Mesodermal cell (in vitro differentiated cells): ENCODE results near the gene NCL. TPM values are rescaled to one million over a fixed set of nuclear protein-coding genes. Genes with fewer than 3 reads are reported as not detected.

Experiments used
- H3K27ac ChIP-seq: 2 replicates; pipeline ENCODE4 v1.7.0; 2013; ENCODE audit warnings: mild to moderate bottlenecking, low read depth, low read length, moderate library complexity; ENCODE audit not compliant: severe bottlenecking
- H3K36me3 ChIP-seq: 2 replicates; pipeline ENCODE4 v1.7.1; 2013; ENCODE audit warnings: mild to moderate bottlenecking, low read length, moderate library complexity; ENCODE audit not compliant: control insufficient read depth, insufficient read depth
- H3K4me1 ChIP-seq: one replicate; pipeline ENCODE4 v1.7.1; 2013; ENCODE audit warnings: mild to moderate bottlenecking, low read length; ENCODE audit not compliant: insufficient read depth, control insufficient read depth, poor library complexity, severe bottlenecking
- H3K4me3 ChIP-seq: 2 replicates; pipeline ENCODE4 v1.7.0; 2013; ENCODE audit warnings: low read length, control low read depth, mild to moderate bottlenecking; ENCODE audit not compliant: insufficient read depth, poor library complexity, severe bottlenecking; ENCODE audit errors: extremely low read depth
- H3K9me3 ChIP-seq: 2 replicates; pipeline ENCODE4 v1.7.1; 2013; ENCODE audit warnings: mild to moderate bottlenecking, low read length, moderate library complexity; ENCODE audit not compliant: control insufficient read depth
- WGBS, 2 experiments: methylation state at CpG; one replicate each; pipeline ENCODE4 v1.1.5; 2013; ENCODE audit warnings: missing lambda C conversion rate in 2 of 2; ENCODE audit not compliant: insufficient coverage in 2 of 2; 5-methylcytosine and 5-hydroxymethylcytosine counted together
- polyA plus RNA-seq, 2 experiments: library from polyadenylated mRNA; stranded (reverse); fragments of 50-300 nt; gene quantifications; one replicate each; pipeline ENCODE4 v1.2.3, GENCODE V29; 2013

Gene NCL
- polyA plus RNA-seq (2013, experiment 1 of 2): 412 TPM
- polyA plus RNA-seq (2013, experiment 2 of 2): 469 TPM

GRCh38 chr2:231463698-231464575 is at the start of gene NCL:
NCL (minus strand) TSS chr2:231464484; CDS start chr2:231464353, 131 bp downstream.
- Histone ChIP-seq H3K4me1 (no peaks in the 10 kb centered on the region), H3K9me3 (no peaks in the 10 kb centered on the region), H3K36me3 (peaks cover 46% of the 10 kb centered on the region), H3K27ac (peak within 1 kb of the TSS; percentile 99), H3K4me3 (peak within 1 kb of the TSS; percentile 82)
- 0 to 1% methylated on average over 95 of the region's 102 CpGs for WGBS, 2 experiments

- Histone ChIP-seq H3K27ac (peak overlapping the region; percentile 90), H3K36me3 (no peaks in the 10 kb centered on the region), H3K9me3 (no peaks in the 10 kb centered on the region), H3K4me1 (no peaks in the 10 kb centered on the region), H3K4me3 (peak overlapping the region; percentile 59)
- 0% methylated on average over 1 to 3 of the region's 7 CpGs for WGBS, 2 experiments
Measured at GRCh38 chr2:231513746-231514224, 49.5 kb upstream of the NCL start.

- 84 to 88% methylated on average over 4 to 5 of the region's 5 CpGs for WGBS, 2 experiments
- Histone ChIP-seq H3K4me3 (no peak overlapping the region), H3K27ac (no peak overlapping the region), H3K36me3 (no peaks in the 10 kb centered on the region), H3K9me3 (no peaks in the 10 kb centered on the region), H3K4me1 (no peaks in the 10 kb centered on the region)
Measured at GRCh38 chr2:231512222-231512621, 47.9 kb upstream of the NCL start.

- Histone ChIP-seq H3K9me3 (no peaks in the 10 kb centered on the region), H3K4me1 (no peaks in the 10 kb centered on the region), H3K4me3 (no peak overlapping the region), H3K27ac (no peak overlapping the region), H3K36me3 (no peaks in the 10 kb centered on the region)
- 91 to 95% methylated on average over 3 of the region's 3 CpGs for WGBS, 2 experiments
Measured at GRCh38 chr2:231503766-231504165, 39.5 kb upstream of the NCL start.

- Histone ChIP-seq H3K4me1 (no peaks in the 10 kb centered on the region), H3K27ac (no peak overlapping the region), H3K4me3 (no peak overlapping the region), H3K9me3 (no peaks in the 10 kb centered on the region), H3K36me3 (no peaks in the 10 kb centered on the region)
Measured at GRCh38 chr2:231502596-231502995, 38.3 kb upstream of the NCL start.

- H3K36me3 ChIP-seq: no peaks in the 10 kb centered on the region
- no peaks in the 10 kb centered on the region for H3K4me1 ChIP-seq
- WGBS, 2 experiments: no CpG with 5 or more reads among the region's 1 CpG
- no peaks in the 10 kb centered on the region for H3K9me3 ChIP-seq
- H3K27ac ChIP-seq: no peak overlapping the region
- no peak overlapping the region for H3K4me3 ChIP-seq
Measured at GRCh38 chr2:231497651-231498050, 33.4 kb upstream of the NCL start.

GRCh38 chr2:231494669-231495068 is 30.4 kb upstream of the NCL start:
- WGBS, 2 experiments: 88 to 92% methylated on average over 3 of the region's 3 CpGs
- no peaks in the 10 kb centered on the region for H3K4me1 ChIP-seq
- H3K36me3 ChIP-seq: no peaks in the 10 kb centered on the region
- no peaks in the 10 kb centered on the region for H3K9me3 ChIP-seq
- H3K4me3 ChIP-seq: no peak overlapping the region
- H3K27ac ChIP-seq: no peak overlapping the region

GRCh38 chr2:231490801-231491200 is 26.5 kb upstream of the NCL start:
- Histone ChIP-seq H3K27ac (no peak overlapping the region), H3K36me3 (no peaks in the 10 kb centered on the region), H3K4me1 (no peaks in the 10 kb centered on the region), H3K4me3 (no peak overlapping the region), H3K9me3 (no peaks in the 10 kb centered on the region)
- WGBS, 2 experiments: 94% methylated on average over 7 of the region's 7 CpGs

GRCh38 chr2:231489990-231490389 is 25.7 kb upstream of the NCL start:
- Histone ChIP-seq H3K27ac (no peak overlapping the region), H3K9me3 (no peaks in the 10 kb centered on the region), H3K4me1 (no peaks in the 10 kb centered on the region), H3K36me3 (no peaks in the 10 kb centered on the region), H3K4me3 (no peak overlapping the region)
- 76 to 95% methylated on average over 5 to 8 of the region's 14 CpGs for WGBS, 2 experiments

GRCh38 chr2:231488331-231488730 is 24.0 kb upstream of the NCL start:
- no peaks in the 10 kb centered on the region for H3K9me3 ChIP-seq
- no peak overlapping the region for H3K27ac ChIP-seq
- H3K4me1 ChIP-seq: no peaks in the 10 kb centered on the region
- H3K4me3 ChIP-seq: no peak overlapping the region
- WGBS, 2 experiments: 89 to 95% methylated on average over 5 of the region's 5 CpGs
- no peaks in the 10 kb centered on the region for H3K36me3 ChIP-seq
